GM12875 (cell line): Measurements from ENCODE around the gene TSHR.
"Not testable (repeated sequence)": the region's sequence is repeated elsewhere in the genome, so short reads cannot be mapped to it uniquely, and the experiment has no call there.

Source experiments
- H3K4me3 ChIP-seq: one replicate; pipeline ENCODE4 v1.5.1; 2011; ENCODE audit warnings: low read depth, low read length, control low read depth
- CTCF ChIP-seq: IDR thresholded peaks from 2 replicates; pipeline ENCODE4 v1.5.1; 2011; ENCODE audit warnings: low read depth, mild to moderate bottlenecking, control low read depth, inconsistent platforms, low read length, moderate library complexity, borderline replicate concordance; ENCODE audit not compliant: insufficient read depth

Gene TSHR

GRCh38 chr14:81110186-81110585 lies 154.8 kb downstream of the TSHR start:
- no peak for TF ChIP-seq CTCF
- H3K4me3 ChIP-seq: no peak overlapping the region

GRCh38 chr14:81113176-81113575 lies 157.8 kb downstream of the TSHR start:
- TF ChIP-seq CTCF: no peak
- H3K4me3 ChIP-seq: no peak overlapping the region

GRCh38 chr14:81113945-81114820 lies 158.8 kb downstream of the TSHR start:
- not testable (repeated sequence) for H3K4me3 ChIP-seq

GRCh38 chr14:81120501-81120900 lies 165.1 kb downstream of the TSHR start:
- TF ChIP-seq CTCF: no peak
- no peak overlapping the region for H3K4me3 ChIP-seq

- H3K4me3 ChIP-seq: no peak overlapping the region
- no peak for TF ChIP-seq CTCF
These were observed 166.9 kb downstream of the TSHR start for GRCh38 chr14:81122326-81122725.

- no peak overlapping the region for H3K4me3 ChIP-seq
- no peak for TF ChIP-seq CTCF
These were observed 168.4 kb downstream of the TSHR start for GRCh38 chr14:81123811-81124210.

- TF ChIP-seq CTCF: no peak
- H3K4me3 ChIP-seq: no peak overlapping the region
These were observed 170.1 kb downstream of the TSHR start for GRCh38 chr14:81125536-81125935.
